Activated CD8-positive, alpha-beta memory T cell treated with anti-CD3 and anti-CD28 coated beads for 36 hours (primary cell): ENCODE measurements around the gene ZEB1. TPM values are rescaled to one million over a fixed set of nuclear protein-coding genes. Genes with fewer than 3 reads are reported as not detected.

Source experiments
- CTCF ChIA-PET: fragments of 350-600 bp; sonication (Branson Sonifier 250); formaldehyde crosslinking; loops from one replicate; lab custom pipeline; 2021; ENCODE audit warnings: antibody characterized with exemption; lab: Charles Lee
- POLR2A ChIA-PET: fragments of 350-600 bp; sonication (Branson Sonifier 250); formaldehyde crosslinking; loops from one replicate; lab custom pipeline; 2021; ENCODE audit warnings: antibody characterized with exemption; lab: Charles Lee
- total RNA-seq, 2 experiments: library from RNA; stranded (reverse); gene quantifications; one replicate each; pipeline ENCODE4 v1.2.3, GENCODE V29; 2021

ZEB1 gene
- total RNA-seq, 2 experiments from 2014 or later = 35.2 to 38.1 TPM

- ChIA-PET CTCF (no interaction called here), POLR2A (interaction anchor here (1.5 kb wide), 1 partner anchor 23 kb away, joined by 3 read pairs; no protein-coding TSS in a partner anchor)
Measured at GRCh38 chr10:31317171-31317570, 1.8 kb upstream of the ZEB1 start.

GRCh38 chr10:31317652-31318381 is 1.2 kb upstream of the ZEB1 start:
- ChIA-PET POLR2A (interaction anchor here (0.8 to 1.5 kb wide), 5 partner anchors 23 to 617 kb away, joined by 3 to 5 read pairs (median 3); no protein-coding TSS in a partner anchor), CTCF (no interaction called here)

GRCh38 chr10:31318382-31318853 is 598 bp upstream of the ZEB1 start:
- CTCF ChIA-PET = no interaction called here
- POLR2A ChIA-PET = interaction anchor here (0.8 to 1.5 kb wide), 5 partner anchors 22 to 617 kb away, joined by 3 to 5 read pairs (median 3); no protein-coding TSS in a partner anchor

- ChIA-PET POLR2A (no interaction called here), CTCF (interaction anchor here (0.7 kb wide), 1 partner anchor 20 kb away, joined by 3 read pairs; no protein-coding TSS in a partner anchor)
Measured at GRCh38 chr10:31319602-31320549, 860 bp downstream of the ZEB1 start.

- CTCF ChIA-PET = interaction anchor here (0.7 kb wide), 1 partner anchor 20 kb away, joined by 3 read pairs; no protein-coding TSS in a partner anchor
Measured at GRCh38 chr10:31320550-31321211, 1.7 kb downstream of the ZEB1 start.

GRCh38 chr10:31321396-31321941 is 2.5 kb downstream of the ZEB1 start:
- CTCF ChIA-PET = no interaction called here
- POLR2A ChIA-PET = interaction anchor here (0.6 kb wide), 1 partner anchor 72 kb away, joined by 3 read pairs; no protein-coding TSS in a partner anchor

More at GRCh38 chr10:31320550-31321211, 1.7 kb downstream of the ZEB1 start:
- POLR2A ChIA-PET = interaction anchor here (0.6 kb wide), 1 partner anchor 72 kb away, joined by 3 read pairs; no protein-coding TSS in a partner anchor

GRCh38 chr10:31322647-31323046 is 3.6 kb downstream of the ZEB1 start:
- ChIA-PET POLR2A (no interaction called here), CTCF (no interaction called here)

- CTCF ChIA-PET = interaction anchor here (1.0 to 1.2 kb wide), 3 partner anchors 13 to 36 kb away, joined by 3 to 4 read pairs (median 3); no protein-coding TSS in a partner anchor
- POLR2A ChIA-PET = interaction anchor here (1.0 kb wide), 1 partner anchor 22 kb away, joined by 3 read pairs; no protein-coding TSS in a partner anchor
Measured at GRCh38 chr10:31340343-31340742, 21.3 kb downstream of the ZEB1 start.

GRCh38 chr10:31341552-31341951 is 22.5 kb downstream of the ZEB1 start:
- ChIA-PET CTCF (interaction anchor here (0.6 to 1.1 kb wide), 4 partner anchors 11 to 703 kb away, joined by 3 to 4 read pairs (median 3); partner anchors contain the start of gene ZNF438), POLR2A (no interaction called here)

GRCh38 chr10:31343009-31343408 is 24.0 kb downstream of the ZEB1 start:
- POLR2A ChIA-PET = no interaction called here
- CTCF ChIA-PET = no interaction called here

- POLR2A ChIA-PET = no interaction called here
- CTCF ChIA-PET = no interaction called here
Measured at GRCh38 chr10:31343551-31343950, 24.5 kb downstream of the ZEB1 start.

- ChIA-PET CTCF (no interaction called here), POLR2A (no interaction called here)
Measured at GRCh38 chr10:31345886-31346285, 26.9 kb downstream of the ZEB1 start.

- POLR2A ChIA-PET = no interaction called here
- CTCF ChIA-PET = no interaction called here
Measured at GRCh38 chr10:31346953-31347352, 27.9 kb downstream of the ZEB1 start.

GRCh38 chr10:31347705-31348104 is 28.7 kb downstream of the ZEB1 start:
- ChIA-PET CTCF (no interaction called here), POLR2A (no interaction called here)

GRCh38 chr10:31350891-31351290 is 31.9 kb downstream of the ZEB1 start:
- ChIA-PET POLR2A (no interaction called here), CTCF (no interaction called here)

GRCh38 chr10:31352436-31353226 is 33.6 kb downstream of the ZEB1 start:
- ChIA-PET POLR2A (no interaction called here), CTCF (interaction anchor here (1.3 kb wide), 1 partner anchor 12 kb away, joined by 3 read pairs; no protein-coding TSS in a partner anchor)

GRCh38 chr10:31353574-31353973 is 34.6 kb downstream of the ZEB1 start:
- ChIA-PET POLR2A (no interaction called here), CTCF (interaction anchor here (1.3 kb wide), 1 partner anchor 13 kb away, joined by 3 read pairs; no protein-coding TSS in a partner anchor)
